Small intestine (tissue), 7 donors: Measurements from ENCODE around the gene C1QL1. TPM values are rescaled to one million over a fixed set of nuclear protein-coding genes. Genes with fewer than 3 reads are reported as not detected.

Experiments used
- DNase-seq, 2 donors: peaks; one replicate each; pipeline versions ENCODE4 v3.0.0 to v3.0.0-alpha.2; 2013
- FAIRE-seq: peaks from 2 replicates; lab custom pipeline; 2012; peaks lifted over from hg19 to GRCh38; lab: Jason Lieb, UNC
- H3K27ac ChIP-seq, 3 donors: one replicate each; pipeline ENCODE4 v1.5.1; 2013; ENCODE audit warnings: low read length in 2 of 3, mild to moderate bottlenecking in 2 of 3, control low read depth in 1 of 3, inconsistent platforms in 1 of 3, low read depth in 1 of 3, moderate library complexity in 1 of 3
- H3K27me3 ChIP-seq, 3 donors: one replicate each; pipeline ENCODE4 v1.6.1; 2013; ENCODE audit warnings: low read length in 3 of 3, inconsistent platforms in 1 of 3; ENCODE audit not compliant: control insufficient read depth in 3 of 3, insufficient read depth in 3 of 3
- H3K36me3 ChIP-seq, 3 donors: one replicate each; pipeline ENCODE4 v1.6.1; 2013; ENCODE audit warnings: low read length in 3 of 3, inconsistent platforms in 1 of 3, low read depth in 1 of 3, mild to moderate bottlenecking in 1 of 3, moderate library complexity in 1 of 3; ENCODE audit not compliant: control insufficient read depth in 3 of 3, insufficient read depth in 2 of 3
- H3K4me1 ChIP-seq, 3 donors: one replicate each; pipeline ENCODE4 v1.6.1; 2013; ENCODE audit warnings: low read length in 2 of 3, inconsistent platforms in 1 of 3, low read depth in 1 of 3, mild to moderate bottlenecking in 1 of 3, moderate library complexity in 1 of 3; ENCODE audit not compliant: control insufficient read depth in 3 of 3, insufficient read depth in 2 of 3
- H3K4me3 ChIP-seq, 3 donors: one replicate each; pipeline ENCODE4 v1.5.1; 2013; ENCODE audit warnings: low read length in 3 of 3, control low read depth in 1 of 3, inconsistent platforms in 1 of 3, low read depth in 1 of 3, mild to moderate bottlenecking in 1 of 3, moderate library complexity in 1 of 3
- H3K9me3 ChIP-seq, 2 donors: one replicate each; pipeline ENCODE4 v1.6.1; 2013; ENCODE audit warnings: low read depth in 1 of 2, low read length in 1 of 2; ENCODE audit not compliant: control insufficient read depth in 2 of 2, insufficient read depth in 1 of 2
- WGBS, 3 donors: extraction: QIAGEN DNeasy Blood & Tissue Kit; methylation state at CpG; one replicate each; pipeline ENCODE4 v1.1.7; 2013; 5-methylcytosine and 5-hydroxymethylcytosine counted together
- polyA plus RNA-seq, 4 donors: library from polyadenylated mRNA; stranded (reverse) in 3 of 4; unstranded in 1 of 4; fragments of 200-250 nt in 3 of 4; fragments of 120-200 nt in 1 of 4; gene quantifications; one replicate each; pipeline versions ENCODE4 v1.2.1 to v1.2.3, GENCODE V29; 2013
- donor health status: healthy with polysubstance abuse.
- donor health status: control.
- donor health status: control.
- donor health status: Bipolar disorder and iron deficiency.
- donor health status: healthy.

The C1QL1 gene
- polyA plus RNA-seq, 4 donors: 1.3 to 5.4 (median 2.6) TPM; not detected in 1

GRCh38 chr17:44972953-44973352 is 4.8 kb upstream of the C1QL1 start:
- WGBS, 3 donors: 78 to 88% (median 86%) methylated on average over 6 of the region's 6 CpGs
- H3K27ac ChIP-seq: no peak overlapping the region
- peaks cover 6 to 78% (median 14%) of the 10 kb centered on the region in 3 donors for H3K27me3 ChIP-seq
- H3K9me3 ChIP-seq: no peaks in the 10 kb centered on the region
- H3K36me3 ChIP-seq: no peaks in the 10 kb centered on the region
- no peak for DNase-seq
- peaks cover 2 to 25% (median 3%) of the 10 kb centered on the region in 3 donors for H3K4me1 ChIP-seq
- H3K4me3 ChIP-seq: no peak overlapping the region
- no peak for FAIRE-seq

- Histone ChIP-seq H3K27me3 (peaks cover 10 to 74% (median 18%) of the 10 kb centered on the region in 3 donors), H3K4me1 (peaks cover 2 to 21% (median 3%) of the 10 kb centered on the region in 3 donors), H3K36me3 (no peaks in the 10 kb centered on the region), H3K9me3 (no peaks in the 10 kb centered on the region), H3K4me3 (no peak overlapping the region), H3K27ac (no peak overlapping the region)
- DNase-seq (no peak), FAIRE-seq (no peak)
- WGBS, 3 donors: 52 to 62% (median 60%) methylated on average over 8 of the region's 8 CpGs
Measured at GRCh38 chr17:44971776-44972483, 3.8 kb upstream of the C1QL1 start.

- no peak for FAIRE-seq
- peak overlapping the region in 2 of 3 donors; percentile 8 to 76 for H3K27ac ChIP-seq
- no peaks in the 10 kb centered on the region for H3K36me3 ChIP-seq
- peaks cover 10 to 78% (median 33%) of the 10 kb centered on the region in 3 donors for H3K27me3 ChIP-seq
- H3K4me1 ChIP-seq: peaks cover 2 to 21% (median 3%) of the 10 kb centered on the region in 3 donors
- H3K9me3 ChIP-seq: peaks cover 0 to 2% of the 10 kb centered on the region in 2 donors
- peak overlapping the region; percentile 14 to 60 (median 23) for H3K4me3 ChIP-seq
- 2 to 4% (median 2%) methylated on average over 35 to 55 of the region's 55 CpGs for WGBS, 3 donors
- peak in 1 of 2 donors; percentile 29 for DNase-seq
Measured at GRCh38 chr17:44970136-44970741, 2.1 kb upstream of the C1QL1 start.

- Histone ChIP-seq H3K36me3 (no peaks in the 10 kb centered on the region), H3K27me3 (peaks cover 6 to 77% (median 35%) of the 10 kb centered on the region in 3 donors), H3K9me3 (peaks cover 0 to 2% of the 10 kb centered on the region in 2 donors), H3K4me1 (peaks cover 2 to 21% (median 3%) of the 10 kb centered on the region in 3 donors), H3K4me3 (peak overlapping the region in 1 of 3 donors; percentile 60), H3K27ac (peak overlapping the region in 1 of 3 donors; percentile 76)
- DNase-seq (peak in 1 of 2 donors; percentile 21), FAIRE-seq (no peak)
- 28 to 30% (median 30%) methylated on average over 19 of the region's 19 CpGs for WGBS, 3 donors
Measured at GRCh38 chr17:44969144-44969780, 1.2 kb upstream of the C1QL1 start.

GRCh38 chr17:44967907-44968224 is 237 bp downstream of the C1QL1 start:
- Histone ChIP-seq H3K36me3 (no peaks in the 10 kb centered on the region), H3K9me3 (peaks cover 0 to 2% of the 10 kb centered on the region in 2 donors), H3K4me3 (peak overlapping the region in 1 of 3 donors; percentile 48), H3K27me3 (peaks cover 6 to 83% (median 35%) of the 10 kb centered on the region in 3 donors), H3K27ac (no peak overlapping the region), H3K4me1 (peaks cover 2 to 21% (median 3%) of the 10 kb centered on the region in 3 donors)
- peak in 1 of 2 donors; percentile 38 for DNase-seq
- 1 to 2% (median 2%) methylated on average over 20 to 47 of the region's 47 CpGs for WGBS, 3 donors
- no peak for FAIRE-seq

- peaks cover 6 to 79% (median 35%) of the 10 kb centered on the region in 3 donors for H3K27me3 ChIP-seq
- no peak for FAIRE-seq
- 4 to 10% (median 7%) methylated on average over 59 to 76 of the region's 76 CpGs for WGBS, 3 donors
Measured at GRCh38 chr17:44967026-44967906, 837 bp downstream of the C1QL1 start.

GRCh38 chr17:44966348-44967025 is 1.6 kb downstream of the C1QL1 start:
- 13 to 18% (median 14%) methylated on average over 18 to 21 of the region's 21 CpGs for WGBS, 3 donors
- peaks cover 2 to 21% (median 3%) of the 10 kb centered on the region in 3 donors for H3K4me1 ChIP-seq
- H3K9me3 ChIP-seq: peaks cover 0 to 2% of the 10 kb centered on the region in 2 donors
- H3K27me3 ChIP-seq: peaks cover 6 to 74% (median 35%) of the 10 kb centered on the region in 3 donors
- H3K36me3 ChIP-seq: no peaks in the 10 kb centered on the region
- FAIRE-seq (no peak), DNase-seq (no peak)
- H3K27ac ChIP-seq: no peak overlapping the region
- peak overlapping the region in 1 of 3 donors; percentile 26 for H3K4me3 ChIP-seq

More at GRCh38 chr17:44967026-44967906, 837 bp downstream of the C1QL1 start:
- H3K36me3 ChIP-seq: no peaks in the 10 kb centered on the region
- no peak overlapping the region for H3K27ac ChIP-seq
- peaks cover 2 to 21% (median 3%) of the 10 kb centered on the region in 3 donors for H3K4me1 ChIP-seq
- peaks cover 0 to 2% of the 10 kb centered on the region in 2 donors for H3K9me3 ChIP-seq
- H3K4me3 ChIP-seq: peak overlapping the region in 2 of 3 donors; percentile 26 to 48
- DNase-seq: peak in 1 of 2 donors; percentile 35
